ENCODE results near the gene CFAP299. TPM values are rescaled to one million over a fixed set of nuclear protein-coding genes. Genes with fewer than 3 reads are reported as not detected.
"Not testable (repeated sequence)": the region's sequence is repeated elsewhere in the genome, so short reads cannot be mapped to it uniquely, and the experiment has no call there.

CFAP299 gene
- total and polyA plus RNA-seq, 2 experiments from 2014 or later, result 0.24 to 1.4 TPM

GRCh38 chr4:80646061-80646460 lies 310.5 kb downstream of the CFAP299 start:
- Histone ChIP-seq H3K36me3 (no peaks in the 10 kb centered on the region), H3K4me3 (no peak overlapping the region), H3K9me3 (ENCODE audit: low read depth) (no peaks in the 10 kb centered on the region), H3K27ac (no peak overlapping the region), H3K4me1 (ENCODE audit: low read depth) (no peaks in the 10 kb centered on the region), H3K27me3 (no peaks in the 10 kb centered on the region)
- DNase-seq (ENCODE audit: low read depth in 1 of 2, low spot score in 1 of 2), result peak in 1 of 2 donors; percentile 0
- TF ChIP-seq CTCF (IDR thresholded peaks at IDR 0.05; ENCODE audit: low read depth, low read length), result no peak

GRCh38 chr4:80655662-80656061 lies 320.1 kb downstream of the CFAP299 start:
- no peak overlapping the region for H3K4me3 ChIP-seq
- DNase-seq (ENCODE audit: low read depth in 1 of 2, low spot score in 1 of 2), result no peak
- no peak for TF ChIP-seq CTCF (IDR thresholded peaks at IDR 0.05; ENCODE audit: low read depth, low read length)
- H3K27me3 ChIP-seq, result no peaks in the 10 kb centered on the region
- no peak overlapping the region for H3K27ac ChIP-seq
- no peaks in the 10 kb centered on the region for H3K4me1 ChIP-seq (ENCODE audit: low read depth)
- H3K9me3 ChIP-seq (ENCODE audit: low read depth), result no peaks in the 10 kb centered on the region
- no peaks in the 10 kb centered on the region for H3K36me3 ChIP-seq

- H3K36me3 ChIP-seq; H3K4me1 ChIP-seq (ENCODE audit: low read depth); H3K4me3 ChIP-seq; DNase-seq (ENCODE audit: low read depth in 1 of 2, low spot score in 1 of 2); H3K27ac ChIP-seq; H3K27me3 ChIP-seq; H3K9me3 ChIP-seq (ENCODE audit: low read depth): not testable (repeated sequence)
Observed at GRCh38 chr4:80670118-80670517, 334.6 kb downstream of the CFAP299 start.

- no peaks in the 10 kb centered on the region for H3K9me3 ChIP-seq (ENCODE audit: low read depth)
- H3K4me3 ChIP-seq, result no peak overlapping the region
- DNase-seq (ENCODE audit: low read depth in 1 of 2, low spot score in 1 of 2), result no peak
- H3K27ac ChIP-seq, result no peak overlapping the region
- H3K27me3 ChIP-seq, result no peaks in the 10 kb centered on the region
- H3K36me3 ChIP-seq, result no peaks in the 10 kb centered on the region
- H3K4me1 ChIP-seq (ENCODE audit: low read depth), result no peaks in the 10 kb centered on the region
- no peak for TF ChIP-seq CTCF (IDR thresholded peaks at IDR 0.05; ENCODE audit: low read depth, low read length)
Observed at GRCh38 chr4:80678413-80678812, 342.9 kb downstream of the CFAP299 start.

GRCh38 chr4:80680934-80681333 lies 345.4 kb downstream of the CFAP299 start:
- Histone ChIP-seq H3K36me3 (no peaks in the 10 kb centered on the region), H3K9me3 (ENCODE audit: low read depth) (no peaks in the 10 kb centered on the region), H3K27me3 (no peaks in the 10 kb centered on the region), H3K4me1 (ENCODE audit: low read depth) (no peaks in the 10 kb centered on the region), H3K27ac (no peak overlapping the region), H3K4me3 (no peak overlapping the region)
- TF ChIP-seq CTCF (IDR thresholded peaks at IDR 0.05; ENCODE audit: low read depth, low read length), result no peak
- DNase-seq (ENCODE audit: low read depth in 1 of 2, low spot score in 1 of 2), result no peak

- no peaks in the 10 kb centered on the region for H3K4me1 ChIP-seq (ENCODE audit: low read depth)
- H3K9me3 ChIP-seq (ENCODE audit: low read depth), result no peaks in the 10 kb centered on the region
- no peak for DNase-seq (ENCODE audit: low read depth in 1 of 2, low spot score in 1 of 2)
- no peak for TF ChIP-seq CTCF (IDR thresholded peaks at IDR 0.05; ENCODE audit: low read depth, low read length)
- H3K4me3 ChIP-seq, result no peak overlapping the region
- no peaks in the 10 kb centered on the region for H3K27me3 ChIP-seq
- no peak overlapping the region for H3K27ac ChIP-seq
- H3K36me3 ChIP-seq, result no peaks in the 10 kb centered on the region
Observed at GRCh38 chr4:80685214-80685613, 349.7 kb downstream of the CFAP299 start.

GRCh38 chr4:80687736-80688135 lies 352.2 kb downstream of the CFAP299 start:
- not testable (repeated sequence) for H3K4me1 ChIP-seq (ENCODE audit: low read depth); H3K4me3 ChIP-seq; DNase-seq (ENCODE audit: low read depth in 1 of 2, low spot score in 1 of 2); H3K9me3 ChIP-seq (ENCODE audit: low read depth); H3K27ac ChIP-seq; H3K36me3 ChIP-seq; H3K27me3 ChIP-seq
